Stimulated activated CD4-positive, alpha-beta T cell treated with anti-CD3 and anti-CD28 coated beads, Interleukin-1b, Interleukin-23, amount 100 ng/mL, for 1 hour (primary cell): ENCODE measurements around the gene GREB1L.

Source experiments
- DNase-seq, 2 donors: peaks; one replicate each; pipeline ENCODE4 v3.0.0-alpha.2; 2020; ENCODE audit warnings: low read depth in 2 of 2

The GREB1L gene

GRCh38 chr18:21449367-21450290 is 207.6 kb downstream of the GREB1L start:
- DNase-seq: no peak

- DNase-seq: no peak
Observed at GRCh38 chr18:21450503-21450902, 208.5 kb downstream of the GREB1L start.

- DNase-seq: no peak
Observed at GRCh38 chr18:21450913-21451312, 208.9 kb downstream of the GREB1L start.

GRCh38 chr18:21451851-21452250 is 209.8 kb downstream of the GREB1L start:
- no peak for DNase-seq

GRCh38 chr18:21452276-21452780 is 210.3 kb downstream of the GREB1L start:
- DNase-seq: no peak

GRCh38 chr18:21452796-21453510 is 210.9 kb downstream of the GREB1L start:
- no peak for DNase-seq

- no peak for DNase-seq
Observed at GRCh38 chr18:21453511-21453901, 211.5 kb downstream of the GREB1L start.

- no peak for DNase-seq
Observed at GRCh38 chr18:21454725-21455124, 212.7 kb downstream of the GREB1L start.

GRCh38 chr18:21456428-21457178 is 214.6 kb downstream of the GREB1L start:
- no peak for DNase-seq

- DNase-seq: no peak
Observed at GRCh38 chr18:21457179-21457535, 215.1 kb downstream of the GREB1L start.

GRCh38 chr18:21458310-21458709 is 216.3 kb downstream of the GREB1L start:
- DNase-seq: no peak

- DNase-seq: no peak
Observed at GRCh38 chr18:21458788-21459187, 216.8 kb downstream of the GREB1L start.

- no peak for DNase-seq
Observed at GRCh38 chr18:21459706-21460286, 217.8 kb downstream of the GREB1L start.

- no peak for DNase-seq
Observed at GRCh38 chr18:21461460-21461859, 219.4 kb downstream of the GREB1L start.

- no peak for DNase-seq
Observed at GRCh38 chr18:21463718-21464117, 221.7 kb downstream of the GREB1L start.

- no peak for DNase-seq
Observed at GRCh38 chr18:21468514-21469164, 226.6 kb downstream of the GREB1L start.

GRCh38 chr18:21472741-21473140 is 230.7 kb downstream of the GREB1L start:
- DNase-seq: no peak

- DNase-seq: no peak
Observed at GRCh38 chr18:21474621-21475020, 232.6 kb downstream of the GREB1L start.

GRCh38 chr18:21479721-21480120 is 237.7 kb downstream of the GREB1L start:
- no peak for DNase-seq

- DNase-seq: no peak
Observed at GRCh38 chr18:21481739-21482138, 239.7 kb downstream of the GREB1L start.

- no peak for DNase-seq
Observed at GRCh38 chr18:21483051-21483450, 241.0 kb downstream of the GREB1L start.
